B cell (primary cell): ENCODE measurements around the gene POU3F3.

ENCODE experiments used
- EZH2 ChIP-seq: IDR thresholded peaks from 2 replicates; pipeline ENCODE4 v1.6.1; 2012; ENCODE audit warnings: borderline replicate concordance, low read depth, mild to moderate bottlenecking, moderate library complexity, low read length; ENCODE audit not compliant: insufficient read depth, poor library complexity, severe bottlenecking
- TF ChIP-seq, protein P1 (sequence below): fragments of 200-600 bp; IDR thresholded peaks from one replicate; pipeline ENCODE4 v1.8.0; 2022; ENCODE audit warnings: antibody characterized with exemption, mild to moderate bottlenecking

DNA sequence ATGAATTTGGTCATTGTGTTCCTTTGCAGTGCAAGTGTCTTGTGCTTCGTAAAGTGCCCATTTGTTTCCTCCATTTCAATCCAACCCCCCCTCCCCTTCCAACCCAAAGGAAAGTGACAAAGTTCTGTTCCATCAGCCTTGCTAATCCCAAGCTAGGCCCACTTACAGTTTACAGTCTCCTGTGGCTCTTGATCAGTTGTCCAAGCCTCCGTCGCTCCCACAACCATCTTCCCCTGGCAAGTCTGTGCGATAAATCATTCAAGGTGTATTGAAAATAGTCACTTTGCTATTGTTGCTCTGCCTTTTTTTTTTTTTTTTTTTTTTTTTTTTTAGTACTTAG is 6.5 kb downstream of the POU3F3 start:
- TF ChIP-seq, protein P1, sequence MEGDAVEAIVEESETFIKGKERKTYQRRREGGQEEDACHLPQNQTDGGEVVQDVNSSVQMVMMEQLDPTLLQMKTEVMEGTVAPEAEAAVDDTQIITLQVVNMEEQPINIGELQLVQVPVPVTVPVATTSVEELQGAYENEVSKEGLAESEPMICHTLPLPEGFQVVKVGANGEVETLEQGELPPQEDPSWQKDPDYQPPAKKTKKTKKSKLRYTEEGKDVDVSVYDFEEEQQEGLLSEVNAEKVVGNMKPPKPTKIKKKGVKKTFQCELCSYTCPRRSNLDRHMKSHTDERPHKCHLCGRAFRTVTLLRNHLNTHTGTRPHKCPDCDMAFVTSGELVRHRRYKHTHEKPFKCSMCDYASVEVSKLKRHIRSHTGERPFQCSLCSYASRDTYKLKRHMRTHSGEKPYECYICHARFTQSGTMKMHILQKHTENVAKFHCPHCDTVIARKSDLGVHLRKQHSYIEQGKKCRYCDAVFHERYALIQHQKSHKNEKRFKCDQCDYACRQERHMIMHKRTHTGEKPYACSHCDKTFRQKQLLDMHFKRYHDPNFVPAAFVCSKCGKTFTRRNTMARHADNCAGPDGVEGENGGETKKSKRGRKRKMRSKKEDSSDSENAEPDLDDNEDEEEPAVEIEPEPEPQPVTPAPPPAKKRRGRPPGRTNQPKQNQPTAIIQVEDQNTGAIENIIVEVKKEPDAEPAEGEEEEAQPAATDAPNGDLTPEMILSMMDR, result no peak
- TF ChIP-seq EZH2, result no peak
